PC-3 (cell line): Measurements from ENCODE around the gene SLC16A8. TPM values are rescaled to one million over a fixed set of nuclear protein-coding genes. Genes with fewer than 3 reads are reported as not detected.

Experiments used
- ATAC-seq: fragments of 200-7000 bp; cut with Tn5 transposase; 2 replicates; pipeline ENCODE4 v1.9.1; 2020; ENCODE audit warnings: mild to moderate bottlenecking, moderate library complexity
- BruUV-seq: library from RNA; stranded (reverse); fragments of 400-500 nt; replicated peaks from 2 replicates; lab custom pipeline; 2021; lab: Mats Ljungman, UMichigan
- CTCF ChIA-PET: fragments of 300-600 bp; sonication (Branson Sonifier 250); formaldehyde crosslinking; loops from one replicate; lab custom pipeline; 2022; ENCODE audit warnings: antibody characterized with exemption; lab: Charles Lee
- POLR2A ChIA-PET: fragments of 300-600 bp; sonication (Branson Sonifier 250); formaldehyde crosslinking; loops from one replicate; lab custom pipeline; 2022; ENCODE audit warnings: antibody characterized with exemption; ENCODE audit not compliant: unreplicated experiment; lab: Charles Lee
- DNase-seq: peaks from one replicate; pipeline ENCODE4 v3.0.0-alpha.2; 2015
- H2AFZ ChIP-seq: fragments of 300-600 bp; sonication (generic); 2 replicates; pipeline ENCODE4 v1.6.0; 2016; ENCODE audit warnings: antibody characterized with exemption, low read length
- H3F3A ChIP-seq: fragments of 300-600 bp; sonication (generic); one replicate; pipeline ENCODE4 v1.6.0; 2017; ENCODE audit warnings: antibody characterized with exemption, low read length, control low read depth, mild to moderate bottlenecking; ENCODE audit not compliant: unreplicated experiment
- H3K27ac ChIP-seq: fragments of 300-600 bp; sonication (generic); 2 replicates; pipeline ENCODE4 v1.5.1; 2016; ENCODE audit warnings: mild to moderate bottlenecking, low read length
- H3K27me3 ChIP-seq: fragments of 300-600 bp; sonication (generic); 2 replicates; pipeline ENCODE4 v1.6.1; 2016; ENCODE audit warnings: low read length, mixed read lengths
- H3K36me3 ChIP-seq: fragments of 300-600 bp; sonication (generic); 2 replicates; pipeline ENCODE4 v1.6.1; 2016; ENCODE audit warnings: low read depth, mixed run types, low read length, mixed read lengths
- H3K4me1 ChIP-seq: fragments of 300-600 bp; sonication (generic); 2 replicates; pipeline ENCODE4 v1.5.1; 2016; ENCODE audit warnings: low read length; ENCODE audit not compliant: insufficient read depth
- H3K4me2 ChIP-seq: fragments of 300-600 bp; sonication (generic); 2 replicates; pipeline ENCODE4 v1.6.0; 2016; ENCODE audit warnings: low read length
- H3K4me3 ChIP-seq: fragments of 300-600 bp; sonication (generic); 2 replicates; pipeline ENCODE4 v1.5.1; 2016; ENCODE audit warnings: mild to moderate bottlenecking, low read length, mixed read lengths
- H3K79me2 ChIP-seq: fragments of 300-600 bp; sonication (generic); 2 replicates; pipeline ENCODE4 v1.6.1; 2017; ENCODE audit warnings: low read length, mixed read lengths
- H3K9ac ChIP-seq: fragments of 300-600 bp; sonication (generic); 2 replicates; pipeline ENCODE4 v1.6.0; 2016; ENCODE audit warnings: mild to moderate bottlenecking, low read length
- H3K9me2 ChIP-seq: fragments of 300-600 bp; sonication (generic); replicated peaks from 2 replicates; pipeline ENCODE4 v1.6.1; 2016; ENCODE audit warnings: mixed run types, low read length, mixed read lengths
- H3K9me3 ChIP-seq: fragments of 300-600 bp; sonication (generic); 2 replicates; pipeline ENCODE4 v1.6.1; 2016; ENCODE audit warnings: low read length, mixed read lengths
- H4K20me1 ChIP-seq: fragments of 300-600 bp; sonication (generic); 2 replicates; pipeline ENCODE4 v1.6.1; 2016; ENCODE audit warnings: low read length, mixed read lengths
- EZH2 ChIP-seq: fragments of 300-600 bp; sonication (generic); IDR thresholded peaks from one replicate; pipeline ENCODE4 v1.6.1; 2017; ENCODE audit warnings: antibody characterized with exemption, mild to moderate bottlenecking, low read length; ENCODE audit not compliant: unreplicated experiment
- EZH2phosphoT487 ChIP-seq: fragments of 300-600 bp; sonication (generic); IDR thresholded peaks from 2 replicates; pipeline ENCODE4 v1.6.1; 2018; ENCODE audit warnings: mild to moderate bottlenecking, antibody characterized with exemption, low read length, borderline replicate concordance
- intact Hi-C: fragments of 100-400 bp; cut with micrococcal nuclease; formaldehyde crosslinking; loops from 2 replicates; pipeline ENCODE4 v1.9.0; 2023
- total RNA-seq: library from RNA; depleted of rRNA; stranded (reverse); fragments of >200 nt; gene quantifications from 2 replicates; pipeline ENCODE4 v1.2.3, GENCODE V29; 2014
- TF ChIP-seq, protein P1 (sequence below): fragments of 300-600 bp; sonication (generic); conservative IDR thresholded peaks from 2 replicates; pipeline ENCODE4 v1.5.1; 2017; ENCODE audit warnings: antibody characterized with exemption, low read depth, mild to moderate bottlenecking, low read length

The SLC16A8 gene
- total RNA-seq, 1 experiment from 2014 or later, result not detected

DNA sequence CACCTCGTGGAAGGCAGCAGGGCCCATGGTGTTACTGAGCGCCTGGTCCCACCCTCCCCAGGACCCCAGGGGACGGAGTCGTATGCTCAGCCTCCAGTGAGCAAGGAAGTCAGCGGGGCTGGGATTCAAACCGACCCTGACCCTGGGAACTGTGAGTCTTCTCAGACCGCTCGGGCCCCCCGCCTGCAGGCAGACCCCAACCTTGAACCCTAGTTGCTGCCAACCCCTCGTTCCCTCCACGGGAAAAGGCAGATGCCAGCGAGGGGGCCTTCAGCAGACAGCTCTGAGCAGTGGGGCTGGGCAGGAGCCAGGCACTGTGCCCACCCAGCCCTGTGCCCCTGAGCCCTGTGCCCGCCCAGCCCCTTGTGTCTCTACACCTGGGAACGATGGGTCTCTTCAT is 6.4 kb downstream of the SLC16A8 start:
- Histone ChIP-seq H3K27ac (no peak overlapping the region), H3K9ac (no peak overlapping the region), H3K9me2 (no peaks in the 10 kb centered on the region), H3K4me3 (no peak overlapping the region), H3K4me1 (no peaks in the 10 kb centered on the region), H3K27me3 (no peaks in the 10 kb centered on the region), H4K20me1 (no peaks in the 10 kb centered on the region), H3F3A (no peaks in the 10 kb centered on the region), H3K9me3 (no peaks in the 10 kb centered on the region), H2AFZ (no peak overlapping the region), H3K36me3 (no peaks in the 10 kb centered on the region), H3K79me2 (no peaks in the 10 kb centered on the region), H3K4me2 (no peak overlapping the region)
- ATAC-seq (no peak), DNase-seq (no peak)
- no TSS peak for BruUV-seq
- intact Hi-C loops, result no loop called here
- ChIA-PET CTCF (no interaction called here), POLR2A (no interaction called here)
- TF ChIP-seq EZH2phosphoT487, result no peak
- TF ChIP-seq EZH2, result no peak
- TF ChIP-seq, protein P1, sequence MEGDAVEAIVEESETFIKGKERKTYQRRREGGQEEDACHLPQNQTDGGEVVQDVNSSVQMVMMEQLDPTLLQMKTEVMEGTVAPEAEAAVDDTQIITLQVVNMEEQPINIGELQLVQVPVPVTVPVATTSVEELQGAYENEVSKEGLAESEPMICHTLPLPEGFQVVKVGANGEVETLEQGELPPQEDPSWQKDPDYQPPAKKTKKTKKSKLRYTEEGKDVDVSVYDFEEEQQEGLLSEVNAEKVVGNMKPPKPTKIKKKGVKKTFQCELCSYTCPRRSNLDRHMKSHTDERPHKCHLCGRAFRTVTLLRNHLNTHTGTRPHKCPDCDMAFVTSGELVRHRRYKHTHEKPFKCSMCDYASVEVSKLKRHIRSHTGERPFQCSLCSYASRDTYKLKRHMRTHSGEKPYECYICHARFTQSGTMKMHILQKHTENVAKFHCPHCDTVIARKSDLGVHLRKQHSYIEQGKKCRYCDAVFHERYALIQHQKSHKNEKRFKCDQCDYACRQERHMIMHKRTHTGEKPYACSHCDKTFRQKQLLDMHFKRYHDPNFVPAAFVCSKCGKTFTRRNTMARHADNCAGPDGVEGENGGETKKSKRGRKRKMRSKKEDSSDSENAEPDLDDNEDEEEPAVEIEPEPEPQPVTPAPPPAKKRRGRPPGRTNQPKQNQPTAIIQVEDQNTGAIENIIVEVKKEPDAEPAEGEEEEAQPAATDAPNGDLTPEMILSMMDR, result no peak

DNA sequence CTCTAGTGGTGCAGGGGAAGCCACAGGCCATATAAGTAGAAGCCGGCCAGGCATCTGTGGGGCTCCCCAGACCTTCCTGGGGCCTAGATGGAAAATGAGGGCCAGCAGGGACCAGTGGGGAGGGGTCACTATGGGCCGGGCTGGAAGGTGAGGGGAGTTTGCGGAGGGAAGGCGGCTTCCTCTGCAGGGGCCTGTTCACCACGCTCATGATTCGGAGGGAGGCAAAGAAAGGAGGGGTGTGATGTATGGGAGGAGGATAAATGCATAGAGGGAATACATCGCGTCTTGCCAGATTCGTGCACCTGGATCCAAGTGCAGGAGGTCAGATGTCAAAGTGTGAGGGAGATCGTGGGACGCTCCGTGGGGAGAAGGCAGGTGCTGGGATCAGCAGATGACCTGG is 6.9 kb downstream of the SLC16A8 start:
- no peak for DNase-seq
- CTCF ChIA-PET, result no interaction called here

DNA sequence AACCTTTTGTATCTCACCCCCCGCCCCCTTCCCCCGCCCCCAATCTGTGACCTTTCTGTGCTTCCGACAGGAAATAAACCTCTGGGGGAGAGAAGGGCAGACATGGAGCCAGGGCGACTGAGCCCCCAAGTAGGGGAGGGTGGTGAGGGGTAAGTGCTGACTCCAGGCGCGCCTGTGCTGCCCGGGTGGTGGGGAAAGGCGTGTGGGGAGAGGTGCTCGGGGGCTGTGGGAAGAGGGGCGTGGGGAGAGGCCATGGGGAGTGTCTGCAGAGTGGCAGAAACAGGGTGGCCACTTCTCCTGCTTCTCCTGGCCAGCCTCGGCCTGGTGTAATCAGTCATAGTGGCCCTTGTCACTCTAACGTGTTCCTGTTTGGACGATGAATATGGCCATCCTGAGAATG is 8.0 kb downstream of the SLC16A8 start:
- Histone ChIP-seq H3K79me2 (no peaks in the 10 kb centered on the region), H2AFZ (no peak overlapping the region), H3K27me3 (no peaks in the 10 kb centered on the region), H3K36me3 (no peaks in the 10 kb centered on the region), H3K9me2 (no peaks in the 10 kb centered on the region), H3K9ac (no peak overlapping the region), H3K9me3 (no peaks in the 10 kb centered on the region), H3F3A (no peaks in the 10 kb centered on the region), H3K27ac (no peak overlapping the region), H3K4me2 (no peak overlapping the region), H3K4me3 (no peak overlapping the region), H3K4me1 (no peaks in the 10 kb centered on the region), H4K20me1 (no peaks in the 10 kb centered on the region)
- POLR2A ChIA-PET, result no interaction called here
- CTCF ChIA-PET, result no interaction called here
- TF ChIP-seq EZH2 (no peak), EZH2phosphoT487 (no peak)
- TF ChIP-seq, protein P1, result no peak
- BruUV-seq, result no TSS peak
- ATAC-seq (no peak), DNase-seq (no peak)
- intact Hi-C loops, result no loop called here

More for the DNA sequence above, 6.9 kb downstream of the SLC16A8 start:
- Histone ChIP-seq H3F3A (no peaks in the 10 kb centered on the region), H3K4me1 (no peaks in the 10 kb centered on the region), H3K36me3 (no peaks in the 10 kb centered on the region), H3K79me2 (no peaks in the 10 kb centered on the region), H3K9me3 (no peaks in the 10 kb centered on the region), H2AFZ (no peak overlapping the region), H3K27ac (no peak overlapping the region), H4K20me1 (no peaks in the 10 kb centered on the region), H3K9me2 (no peaks in the 10 kb centered on the region), H3K27me3 (no peaks in the 10 kb centered on the region), H3K4me2 (no peak overlapping the region), H3K4me3 (no peak overlapping the region), H3K9ac (no peak overlapping the region)
- ATAC-seq, result no peak
- POLR2A ChIA-PET, result no interaction called here
- no TSS peak for BruUV-seq
- intact Hi-C loops, result no loop called here
- no peak for TF ChIP-seq EZH2
- TF ChIP-seq, protein P1, result no peak
- TF ChIP-seq EZH2phosphoT487, result no peak
